HepG2 (cell line): Measurements from ENCODE around the gene FOXR1. TPM values are rescaled to one million over a fixed set of nuclear protein-coding genes. Genes with fewer than 3 reads are reported as not detected.

Experiments used
- ATM ChIP-seq: fragments of 450-650 bp; IDR thresholded peaks from 2 replicates; pipeline ENCODE4 v1.7.1; 2017; ENCODE audit warnings: mild to moderate bottlenecking, borderline replicate concordance
- CBX1 ChIP-seq: IDR thresholded peaks from one replicate; pipeline ENCODE4 v1.6.1; 2016; ENCODE audit warnings: antibody characterized with exemption, low read depth
- DNMT3B ChIP-seq: conservative IDR thresholded peaks from 2 replicates; pipeline ENCODE4 v1.6.1; 2016; ENCODE audit warnings: missing biosample characterization, control low read depth
- MAFK ChIP-seq, 2 experiments: IDR thresholded peaks in 1 of 2; conservative IDR thresholded peaks in 1 of 2; 2 replicates each; pipeline ENCODE4 v1.6.1; 2011; ENCODE audit warnings: improper control_type of control experiment in 2 of 2, low read length in 2 of 2
- MIXL1 ChIP-seq: IDR thresholded peaks from 2 replicates; pipeline ENCODE4 v1.6.1; 2016
- NCOR1 ChIP-seq: fragments of 200-600 bp; sonication (generic); IDR thresholded peaks from 2 replicates; pipeline ENCODE4 v1.7.0; 2017; ENCODE audit warnings: antibody characterized with exemption, low read length, borderline replicate concordance
- NR2C2 ChIP-seq: sonication (generic); formaldehyde crosslinking; IDR thresholded peaks from 2 replicates; pipeline ENCODE4 v1.4.0; 2020; ENCODE audit warnings: missing genetic modification reagents, mild to moderate bottlenecking, moderate library complexity, borderline replicate concordance
- SAFB2 ChIP-seq: sonication (generic); formaldehyde crosslinking; IDR thresholded peaks from 2 replicates; pipeline ENCODE4 v1.5.1; 2020; ENCODE audit warnings: missing genetic modification reagents, low read depth, mild to moderate bottlenecking, borderline replicate concordance
- SNAI1 ChIP-seq: sonication (generic); formaldehyde crosslinking; IDR thresholded peaks from 2 replicates; pipeline ENCODE4 v1.5.0; 2020; ENCODE audit warnings: mild to moderate bottlenecking, missing genetic modification reagents, borderline replicate concordance
- SNAPC2 ChIP-seq: sonication (generic); formaldehyde crosslinking; IDR thresholded peaks from 2 replicates; pipeline ENCODE4 v1.8.1; 2022; ENCODE audit warnings: mild to moderate bottlenecking, missing genetic modification reagents
- THAP11 ChIP-seq: IDR thresholded peaks from 2 replicates; pipeline ENCODE4 v1.6.1; 2016; ENCODE audit warnings: missing biosample characterization, missing genetic modification reagents
- ZBTB20 ChIP-seq: sonication (generic); formaldehyde crosslinking; IDR thresholded peaks from 2 replicates; pipeline ENCODE4 v1.8.1; 2023; ENCODE audit warnings: missing genetic modification reagents, low read depth, mild to moderate bottlenecking, borderline replicate concordance
- ZKSCAN1 ChIP-seq: fragments of 150-350 bp; IDR thresholded peaks from 2 replicates; pipeline ENCODE4 v1.6.1; 2014; ENCODE audit warnings: low read length
- ZMYM4 ChIP-seq: sonication (generic); formaldehyde crosslinking; IDR thresholded peaks from 2 replicates; pipeline ENCODE4 v1.8.1; 2023; ENCODE audit warnings: mild to moderate bottlenecking, missing genetic modification reagents
- ZNF253 ChIP-seq: sonication (generic); formaldehyde crosslinking; IDR thresholded peaks from 2 replicates; pipeline ENCODE4 v1.8.0; 2022; ENCODE audit warnings: mild to moderate bottlenecking, missing genetic modification reagents, borderline replicate concordance
- ZNF703 ChIP-seq: sonication (generic); formaldehyde crosslinking; IDR thresholded peaks from 2 replicates; pipeline ENCODE4 v1.5.1; 2020; ENCODE audit warnings: missing genetic modification reagents, mild to moderate bottlenecking, moderate library complexity, borderline replicate concordance
- ZNF83 ChIP-seq: sonication (generic); formaldehyde crosslinking; IDR thresholded peaks from 2 replicates; pipeline ENCODE4 v1.4.0; 2020; ENCODE audit warnings: missing genetic modification reagents, mild to moderate bottlenecking, borderline replicate concordance
- polyA plus RNA-seq, 8 experiments: library from polyadenylated mRNA; depleted of rRNA in 3 of 8; stranded (reverse) in 7 of 8; unstranded in 1 of 8; fragments of >200 nt; fragmentation: Illumina TruSeq in 4 of 8; extraction: Trizol in 4 of 8; gene quantifications; 2 replicates each; pipeline versions ENCODE4 v1.2.1 to v1.2.3, GENCODE V29; 2011 to 2016; ENCODE audit warnings: low read depth in 4 of 8, missing spikeins in 1 of 8, mixed read lengths in 1 of 8; ENCODE audit not compliant: insufficient read depth in 1 of 8
- total RNA-seq, 5 experiments: library from RNA; depleted of rRNA; stranded (reverse); fragments of >200 nt; fragmentation: Illumina TruSeq; extraction: Trizol; gene quantifications; 2 replicates each; pipeline ENCODE4 v1.2.3, GENCODE V29; 2016; ENCODE audit warnings: low read depth in 1 of 5
- TF ChIP-seq, protein P1 (sequence below): sonication (generic); formaldehyde crosslinking; IDR thresholded peaks from 2 replicates; pipeline ENCODE4 v1.5.1; 2020; ENCODE audit warnings: missing genetic modification reagents, mild to moderate bottlenecking, borderline replicate concordance
- TF ChIP-seq, protein P2 (sequence below): sonication (generic); formaldehyde crosslinking; IDR thresholded peaks from 2 replicates; pipeline ENCODE4 v1.4.0; 2020; ENCODE audit warnings: mild to moderate bottlenecking, missing genetic modification reagents
- TF ChIP-seq, protein P3 (sequence below): sonication (generic); formaldehyde crosslinking; IDR thresholded peaks from 2 replicates; pipeline ENCODE4 v1.8.0; 2022; ENCODE audit warnings: missing genetic modification reagents, mild to moderate bottlenecking, inconsistent platforms, borderline replicate concordance
- TF ChIP-seq, protein P4 (sequence below): sonication (generic); formaldehyde crosslinking; IDR thresholded peaks from 2 replicates; pipeline ENCODE4 v1.4.0; 2020; ENCODE audit warnings: missing genetic modification reagents
- TF ChIP-seq, protein P5 (sequence below): sonication (generic); formaldehyde crosslinking; IDR thresholded peaks from 2 replicates; pipeline ENCODE4 v1.5.1; 2020; ENCODE audit warnings: mild to moderate bottlenecking, missing genetic modification reagents

Gene FOXR1
- total and polyA plus RNA-seq, 2 of the 13 experiments (the other 11 are each of a cell fraction or from before 2014, with no cell fraction given) = not detected

DNA sequence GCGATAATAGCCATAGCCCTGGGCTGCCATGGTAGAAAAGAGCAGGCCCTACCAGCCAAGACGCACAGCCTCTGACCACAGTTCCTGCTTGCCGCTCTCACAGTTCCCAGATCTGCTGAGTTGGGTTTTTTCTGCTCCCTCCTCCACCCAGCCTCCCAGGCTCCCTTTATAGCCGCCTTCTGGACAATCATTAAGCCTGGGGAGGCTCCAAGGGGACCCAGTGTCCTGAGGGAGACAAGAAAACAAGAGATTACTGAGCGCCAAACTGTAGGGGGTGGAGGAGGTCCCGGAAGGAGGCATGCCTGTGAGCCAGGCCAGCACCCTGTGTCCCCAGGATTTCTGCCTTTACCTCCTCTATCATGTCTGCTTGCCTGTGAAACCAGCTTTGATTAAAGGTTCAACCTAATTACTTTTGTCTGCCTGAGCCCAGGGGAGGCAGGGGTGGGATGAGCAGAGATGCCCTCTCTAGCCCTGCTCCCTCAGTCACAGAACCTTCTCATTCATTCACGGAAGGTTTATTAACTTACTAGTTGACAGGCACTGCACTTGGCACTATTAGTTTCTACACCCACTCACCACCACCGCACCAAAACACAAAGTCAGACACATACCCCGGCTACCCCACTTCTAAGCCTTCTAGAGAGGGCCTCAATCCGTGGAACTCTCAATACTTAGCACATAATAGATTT, 57.9 kb downstream of the FOXR1 start (continued):
- TF ChIP-seq, protein P1, sequence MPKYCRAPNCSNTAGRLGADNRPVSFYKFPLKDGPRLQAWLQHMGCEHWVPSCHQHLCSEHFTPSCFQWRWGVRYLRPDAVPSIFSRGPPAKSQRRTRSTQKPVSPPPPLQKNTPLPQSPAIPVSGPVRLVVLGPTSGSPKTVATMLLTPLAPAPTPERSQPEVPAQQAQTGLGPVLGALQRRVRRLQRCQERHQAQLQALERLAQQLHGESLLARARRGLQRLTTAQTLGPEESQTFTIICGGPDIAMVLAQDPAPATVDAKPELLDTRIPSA (CRISPR knock-in tag) = no peak
- no peak for TF ChIP-seq MIXL1
- TF ChIP-seq, protein P2, sequence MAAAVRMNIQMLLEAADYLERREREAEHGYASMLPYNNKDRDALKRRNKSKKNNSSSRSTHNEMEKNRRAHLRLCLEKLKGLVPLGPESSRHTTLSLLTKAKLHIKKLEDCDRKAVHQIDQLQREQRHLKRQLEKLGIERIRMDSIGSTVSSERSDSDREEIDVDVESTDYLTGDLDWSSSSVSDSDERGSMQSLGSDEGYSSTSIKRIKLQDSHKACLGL = no peak
- no peak for TF ChIP-seq ZKSCAN1
- TF ChIP-seq ZNF83 (CRISPR knock-in tag) = no peak
- peak; percentile 96 to 98 for TF ChIP-seq MAFK (conservative IDR thresholded peaks at IDR 0.05 in 1 of 2, IDR thresholded peaks at IDR 0.05 in 1 of 2; ENCODE audit: low read length in 2 of 2)
- TF ChIP-seq SNAI1 (CRISPR knock-in tag) = no peak
- TF ChIP-seq CBX1 = peak; percentile 59
- TF ChIP-seq ZBTB20 (CRISPR knock-in tag) = no peak
- 0 out of 2 replicates have a peak, but pooled peaks have one; percentile 28 for TF ChIP-seq SNAPC2 (CRISPR knock-in tag)
- peak; percentile 52 for TF ChIP-seq NR2C2 (CRISPR knock-in tag)
- TF ChIP-seq, protein P3, sequence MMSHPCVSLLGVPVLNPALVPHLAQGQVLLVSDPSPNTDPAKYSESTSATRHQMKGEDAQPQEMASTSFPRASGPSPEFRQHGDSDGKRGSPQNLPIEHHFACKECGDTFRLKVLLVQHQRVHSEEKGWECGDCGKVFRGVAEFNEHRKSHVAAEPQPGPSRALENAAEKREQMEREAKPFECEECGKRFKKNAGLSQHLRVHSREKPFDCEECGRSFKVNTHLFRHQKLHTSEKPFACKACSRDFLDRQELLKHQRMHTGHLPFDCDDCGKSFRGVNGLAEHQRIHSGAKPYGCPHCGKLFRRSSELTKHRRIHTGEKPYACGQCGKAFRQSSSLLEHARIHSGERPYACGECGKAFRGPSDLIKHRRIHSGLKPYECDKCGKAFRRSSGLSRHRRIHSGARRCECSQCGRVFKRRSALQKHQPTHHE = no peak
- no peak for TF ChIP-seq DNMT3B (CRISPR knock-in tag)
- TF ChIP-seq SAFB2 (CRISPR knock-in tag) = no peak
- TF ChIP-seq ZNF703 = no peak
- TF ChIP-seq, protein P4, sequence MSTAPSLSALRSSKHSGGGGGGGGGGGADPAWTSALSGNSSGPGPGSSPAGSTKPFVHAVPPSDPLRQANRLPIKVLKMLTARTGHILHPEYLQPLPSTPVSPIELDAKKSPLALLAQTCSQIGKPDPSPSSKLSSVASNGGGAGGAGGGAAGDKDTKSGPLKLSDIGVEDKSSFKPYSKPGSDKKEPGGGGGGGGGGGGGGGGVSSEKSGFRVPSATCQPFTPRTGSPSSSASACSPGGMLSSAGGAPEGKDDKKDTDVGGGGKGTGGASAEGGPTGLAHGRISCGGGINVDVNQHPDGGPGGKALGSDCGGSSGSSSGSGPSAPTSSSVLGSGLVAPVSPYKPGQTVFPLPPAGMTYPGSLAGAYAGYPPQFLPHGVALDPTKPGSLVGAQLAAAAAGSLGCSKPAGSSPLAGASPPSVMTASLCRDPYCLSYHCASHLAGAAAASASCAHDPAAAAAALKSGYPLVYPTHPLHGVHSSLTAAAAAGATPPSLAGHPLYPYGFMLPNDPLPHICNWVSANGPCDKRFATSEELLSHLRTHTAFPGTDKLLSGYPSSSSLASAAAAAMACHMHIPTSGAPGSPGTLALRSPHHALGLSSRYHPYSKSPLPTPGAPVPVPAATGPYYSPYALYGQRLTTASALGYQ (CRISPR knock-in tag) = no peak
- TF ChIP-seq, protein P5, sequence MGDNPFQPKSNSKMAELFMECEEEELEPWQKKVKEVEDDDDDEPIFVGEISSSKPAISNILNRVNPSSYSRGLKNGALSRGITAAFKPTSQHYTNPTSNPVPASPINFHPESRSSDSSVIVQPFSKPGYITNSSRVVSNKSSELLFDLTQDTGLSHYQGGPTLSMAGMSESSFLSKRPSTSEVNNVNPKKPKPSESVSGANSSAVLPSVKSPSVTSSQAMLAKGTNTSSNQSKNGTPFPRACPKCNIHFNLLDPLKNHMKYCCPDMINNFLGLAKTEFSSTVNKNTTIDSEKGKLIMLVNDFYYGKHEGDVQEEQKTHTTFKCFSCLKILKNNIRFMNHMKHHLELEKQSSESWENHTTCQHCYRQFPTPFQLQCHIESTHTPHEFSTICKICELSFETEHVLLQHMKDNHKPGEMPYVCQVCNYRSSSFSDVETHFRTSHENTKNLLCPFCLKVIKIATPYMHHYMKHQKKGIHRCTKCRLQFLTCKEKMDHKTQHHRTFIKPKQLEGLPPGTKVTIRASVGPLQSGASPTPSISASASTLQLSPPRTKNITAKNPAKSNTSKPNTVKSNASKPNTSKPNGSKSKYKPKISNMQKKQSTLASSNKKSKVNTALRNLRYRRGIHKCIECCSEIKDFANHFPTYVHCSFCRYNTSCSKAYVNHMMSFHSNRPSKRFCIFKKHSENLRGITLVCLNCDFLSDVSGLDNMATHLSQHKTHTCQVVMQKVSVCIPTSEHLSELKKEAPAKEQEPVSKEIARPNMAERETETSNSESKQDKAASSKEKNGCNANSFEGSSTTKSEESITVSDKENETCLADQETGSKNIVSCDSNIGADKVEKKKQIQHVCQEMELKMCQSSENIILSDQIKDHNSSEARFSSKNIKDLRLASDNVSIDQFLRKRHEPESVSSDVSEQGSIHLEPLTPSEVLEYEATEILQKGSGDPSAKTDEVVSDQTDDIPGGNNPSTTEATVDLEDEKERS (CRISPR knock-in tag) = no peak
- TF ChIP-seq ATM = no peak
- TF ChIP-seq THAP11 (CRISPR knock-in tag) = no peak
- no peak for TF ChIP-seq NCOR1
- TF ChIP-seq ZNF253 (CRISPR knock-in tag) = no peak
- peak; percentile 60 for TF ChIP-seq ZMYM4
